GM12878 (cell line): Measurements from ENCODE around the gene PRKAR1A. TPM values are rescaled to one million over a fixed set of nuclear protein-coding genes. Genes with fewer than 3 reads are reported as not detected.

Source experiments
- ATAC-seq: fragments of 200-7000 bp; cut with Tn5 transposase; 3 replicates; pipeline ENCODE4 v1.9.1; 2020; ENCODE audit warnings: mild to moderate bottlenecking, moderate library complexity
- BruUV-seq: library from RNA; stranded (reverse); fragments of 400-500 nt; replicated peaks from 2 replicates; lab custom pipeline; 2021; lab: Mats Ljungman, UMichigan
- CTCF ChIA-PET: fragments of 300-600 bp; sonication (Branson Sonifier 250); formaldehyde crosslinking; extraction: SDS; loops from one replicate; lab custom pipeline; 2021; ENCODE audit warnings: inconsistent platforms; lab: Yijun Ruan, JAX
- POLR2A ChIA-PET: fragments of 350-600 bp; formaldehyde crosslinking; extraction: SDS; loops from one replicate; lab custom pipeline; 2021; ENCODE audit warnings: inconsistent platforms; lab: Charles Lee
- RAD21 ChIA-PET: fragments of 300-600 bp; sonication (Branson Sonifier 250); formaldehyde crosslinking; loops from one replicate; lab custom pipeline; 2023; ENCODE audit warnings: antibody characterized with exemption; ENCODE audit not compliant: unreplicated experiment; lab: Charles Lee
- SMC1A ChIA-PET: fragments of 300-600 bp; sonication (Branson Sonifier 250); formaldehyde crosslinking; loops from one replicate; lab custom pipeline; 2023; ENCODE audit not compliant: unreplicated experiment, uncharacterized antibody; lab: Charles Lee
- DNase-seq: peaks from one replicate; pipeline ENCODE4 v3.0.0-alpha.2; 2011; ENCODE audit warnings: low read depth, low spot score
- FAIRE-seq: peaks from 3 replicates; lab custom pipeline; 2011; peaks lifted over from hg19 to GRCh38; lab: Jason Lieb, UNC
- H2AFZ ChIP-seq: 2 replicates; pipeline ENCODE4 v1.6.0; 2011; ENCODE audit warnings: low read depth, low read length, control low read depth; ENCODE audit not compliant: control insufficient read depth
- H3K27ac ChIP-seq: 2 replicates; pipeline ENCODE4 v1.5.1; 2011; ENCODE audit warnings: control low read depth; ENCODE audit not compliant: control insufficient read depth, insufficient read depth
- H3K27me3 ChIP-seq, 2 experiments: replicated peaks in 1 of 2; 2 replicates each; pipeline versions ENCODE4 v1.6.0 to v1.6.1; 2011; ENCODE audit warnings: low read length in 1 of 2; ENCODE audit not compliant: control insufficient read depth in 2 of 2, insufficient read depth in 2 of 2
- H3K36me3 ChIP-seq, 2 experiments: 2 replicates each; pipeline ENCODE4 v1.5.1; 2011; ENCODE audit warnings: low read length in 1 of 2; ENCODE audit not compliant: control insufficient read depth in 2 of 2, insufficient read depth in 2 of 2
- H3K4me1 ChIP-seq: 2 replicates; pipeline ENCODE4 v1.6.1; 2011; ENCODE audit warnings: mild to moderate bottlenecking, low read length, moderate library complexity, mixed read lengths; ENCODE audit not compliant: control insufficient read depth, insufficient read depth
- H3K4me2 ChIP-seq: 2 replicates; pipeline ENCODE4 v1.6.0; 2011; ENCODE audit warnings: control low read depth; ENCODE audit not compliant: control insufficient read depth, insufficient read depth
- H3K4me3 ChIP-seq: fragments of 200-600 bp; sonication (generic); 2 replicates; pipeline ENCODE4 v1.5.1; 2016
- H3K79me2 ChIP-seq: 2 replicates; pipeline ENCODE4 v1.6.0; 2011; ENCODE audit warnings: low read length; ENCODE audit not compliant: control insufficient read depth, insufficient read depth
- H3K9ac ChIP-seq: 2 replicates; pipeline ENCODE4 v1.8.0; 2011; ENCODE audit warnings: low read length, control low read depth, mixed read lengths; ENCODE audit not compliant: control insufficient read depth, insufficient read depth
- H3K9me3 ChIP-seq: replicated peaks from 3 replicates; pipeline ENCODE4 v1.5.1; 2011; ENCODE audit warnings: mild to moderate bottlenecking, low read length; ENCODE audit not compliant: control insufficient read depth, insufficient read depth
- H4K20me1 ChIP-seq: 2 replicates; pipeline ENCODE4 v1.6.0; 2011; ENCODE audit not compliant: control insufficient read depth, insufficient read depth
- BACH1 ChIP-seq: fragments of 450-650 bp; IDR thresholded peaks from 2 replicates; pipeline ENCODE4 v1.6.1; 2017; ENCODE audit warnings: mild to moderate bottlenecking, borderline replicate concordance
- BCL11A ChIP-seq: IDR thresholded peaks from 2 replicates; pipeline ENCODE4 v1.6.1; 2011; ENCODE audit warnings: low read depth, low read length
- DPF2 ChIP-seq: fragments of 450-650 bp; IDR thresholded peaks from 2 replicates; pipeline ENCODE4 v1.6.1; 2017; ENCODE audit warnings: mild to moderate bottlenecking
- GATAD2B ChIP-seq: fragments of 450-650 bp; conservative IDR thresholded peaks from 2 replicates; pipeline ENCODE4 v1.6.1; 2017; ENCODE audit warnings: low read depth, mild to moderate bottlenecking, moderate library complexity
- HCFC1 ChIP-seq: fragments of 150-350 bp; IDR thresholded peaks from 2 replicates; pipeline ENCODE4 v1.6.1; 2014; ENCODE audit warnings: low read length
- IKZF2 ChIP-seq, 2 experiments: fragments of 450-650 bp; IDR thresholded peaks; 2 replicates each; pipeline ENCODE4 v1.6.1; 2017; ENCODE audit warnings: mild to moderate bottlenecking in 2 of 2, moderate library complexity in 2 of 2
- JUNB ChIP-seq: IDR thresholded peaks from 2 replicates; pipeline ENCODE4 v1.6.1; 2016; ENCODE audit warnings: antibody characterized with exemption, mild to moderate bottlenecking
- NFXL1 ChIP-seq: fragments of 450-650 bp; IDR thresholded peaks from 2 replicates; pipeline ENCODE4 v1.6.1; 2017; ENCODE audit warnings: antibody characterized with exemption, mild to moderate bottlenecking, borderline replicate concordance
- NR2C1 ChIP-seq: fragments of 450-650 bp; IDR thresholded peaks from 2 replicates; pipeline ENCODE4 v1.6.1; 2017; ENCODE audit warnings: antibody characterized with exemption, mild to moderate bottlenecking, moderate library complexity
- NR2C2 ChIP-seq: IDR thresholded peaks from 2 replicates; pipeline ENCODE4 v1.6.1; 2011; ENCODE audit warnings: borderline replicate concordance, low read depth; ENCODE audit not compliant: control insufficient read depth, insufficient read length
- POLR2AphosphoS2 ChIP-seq: IDR thresholded peaks from 2 replicates; pipeline ENCODE4 v1.6.1; 2011; ENCODE audit warnings: low read depth, mild to moderate bottlenecking, low read length, improper control_type of control experiment, moderate library complexity
- RB1 ChIP-seq: fragments of 450-650 bp; formaldehyde crosslinking; IDR thresholded peaks from 2 replicates; pipeline ENCODE4 v1.6.1; 2017; ENCODE audit warnings: mild to moderate bottlenecking, borderline replicate concordance
- RELA ChIP-seq: fragments of 450-650 bp; IDR thresholded peaks from 2 replicates; pipeline ENCODE4 v1.8.0; 2014; ENCODE audit warnings: borderline replicate concordance; ENCODE audit not compliant: partially characterized antibody
- SIX5 ChIP-seq: IDR thresholded peaks from 2 replicates; pipeline ENCODE4 v1.6.1; 2011; ENCODE audit warnings: mild to moderate bottlenecking, low read depth, low read length, moderate library complexity; ENCODE audit not compliant: severe bottlenecking
- SMAD1 ChIP-seq: fragments of 450-650 bp; IDR thresholded peaks from 2 replicates; pipeline ENCODE4 v1.6.1; 2018; ENCODE audit warnings: mild to moderate bottlenecking, low read depth; ENCODE audit not compliant: partially characterized antibody
- SREBF2 ChIP-seq: IDR thresholded peaks from 2 replicates; pipeline ENCODE4 v1.6.1; 2012; ENCODE audit warnings: mild to moderate bottlenecking, low read length
- SUZ12 ChIP-seq: fragments of 200-600 bp; sonication (generic); IDR thresholded peaks from one replicate; pipeline ENCODE4 v1.6.1; 2018; ENCODE audit warnings: antibody characterized with exemption, mild to moderate bottlenecking; ENCODE audit not compliant: unreplicated experiment
- TAF1 ChIP-seq: IDR thresholded peaks from 2 replicates; pipeline ENCODE4 v1.6.1; 2011; ENCODE audit warnings: mild to moderate bottlenecking, low read depth, low read length, borderline replicate concordance
- TBL1XR1 ChIP-seq: IDR thresholded peaks from 2 replicates; pipeline ENCODE4 v1.6.1; 2012; ENCODE audit warnings: low read depth, low read length, improper control_type of control experiment
- WGBS: methylation state at CpG from one replicate; pipeline ENCODE4 v1.1.6; 2016; ENCODE audit warnings: low lambda C conversion rate; ENCODE audit not compliant: insufficient replicate concordance, insufficient coverage; ENCODE audit errors: missing lambda C conversion rate; 5-methylcytosine and 5-hydroxymethylcytosine counted together
- in situ Hi-C: fragments of 300-500 bp; cut with MboI; formaldehyde crosslinking; loops from 9 replicates; pipeline ENCODE4 v1.14.3; 2018; ENCODE audit warnings: mixed read lengths
- intact Hi-C: fragments of 100-400 bp; cut with micrococcal nuclease; formaldehyde crosslinking; loops from one replicate; pipeline ENCODE4 v1.14.2; 2022; ENCODE audit not compliant: unreplicated experiment
- polyA plus RNA-seq, 11 experiments: library from polyadenylated mRNA; depleted of rRNA in 4 of 11; unstranded in 6 of 11; stranded (reverse) in 5 of 11; fragments of >200 nt; fragmentation: Nextera tagmentation in 4 of 11; fragmentation: Illumina TruSeq in 1 of 11; extraction: Ambion mirVana in 4 of 11; extraction: Trizol in 1 of 11; gene quantifications; 1 replicate in 1 of 11; 2 replicates in 10 of 11; pipeline versions ENCODE4 v1.2.1 to v1.2.3, GENCODE V29; 2011 to 2016; ENCODE audit warnings: inconsistent platforms in 2 of 11, missing spikeins in 2 of 11, low read depth in 1 of 11
- total RNA-seq, 4 experiments: library from RNA; depleted of rRNA in 3 of 4; stranded (reverse); fragments of >200 nt in 3 of 4; fragmentation: Illumina TruSeq in 1 of 4; extraction: Trizol in 1 of 4; gene quantifications; 2 replicates each; pipeline versions ENCODE4 v1.2.1 to v1.2.3, GENCODE V29; 2013 to 2021
- TF ChIP-seq, protein P1 (sequence below): fragments of 150-350 bp; IDR thresholded peaks from 2 replicates; pipeline ENCODE4 v1.6.1; 2016; ENCODE audit warnings: low read depth, low read length

PRKAR1A gene
- total and polyA plus RNA-seq, 10 of the 15 experiments (the other 5 are each of a cell fraction or from before 2014, with no cell fraction given) = 29.1 to 200 (median 125) TPM

- no peak for TF ChIP-seq SUZ12
- no peak for TF ChIP-seq SREBF2
- no peak for TF ChIP-seq JUNB
- TF ChIP-seq TBL1XR1 = no peak
- no peak for TF ChIP-seq SIX5
- TF ChIP-seq GATAD2B = no peak
- no peak for TF ChIP-seq NR2C1
- TF ChIP-seq, all 136 proteins: peak for 0
Measured at GRCh38 chr17:68484458-68484857, 27.8 kb upstream of the PRKAR1A start (continued).

DNA sequence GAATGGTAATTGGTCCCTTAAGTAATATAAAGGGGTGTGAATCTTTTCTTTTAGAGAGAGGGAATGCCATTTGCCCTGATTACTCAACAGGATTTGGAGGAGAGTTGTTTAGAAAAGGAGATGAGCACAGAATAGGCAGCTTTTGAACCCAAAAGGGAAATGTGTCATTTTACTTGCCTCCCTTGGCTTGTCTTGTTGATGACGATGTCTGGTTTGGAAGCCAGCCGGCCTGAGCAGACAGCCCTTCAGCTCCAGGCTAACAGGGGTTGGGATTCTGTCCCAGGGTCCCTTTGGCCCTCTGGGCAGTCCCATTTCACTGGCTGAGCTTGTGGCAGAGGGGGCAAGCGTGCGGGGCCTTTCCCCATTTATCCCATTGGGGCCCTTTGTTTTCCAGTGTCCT, 22.3 kb upstream of the PRKAR1A start:
- no peak overlapping the region for H3K27ac ChIP-seq
- in situ Hi-C loops = no loop called here
- no peaks in the 10 kb centered on the region for H4K20me1 ChIP-seq
- H3K4me1 ChIP-seq = peaks cover 26% of the 10 kb centered on the region
- H3K4me2 ChIP-seq = no peak overlapping the region
- no TSS peak for BruUV-seq
- ChIA-PET SMC1A (no interaction called here), RAD21 (interaction anchor here (1.9 kb wide), 1 partner anchor 8 kb away, joined by 5 read pairs; no protein-coding TSS in a partner anchor), POLR2A (no interaction called here), CTCF (interaction anchor here (1.4 to 2.7 kb wide), 2 partner anchors 8 to 44 kb away, joined by 3 to 8 read pairs; no protein-coding TSS in a partner anchor)
- TF ChIP-seq TAF1 = no peak
- TF ChIP-seq BCL11A = no peak
- no peak for TF ChIP-seq RB1
- TF ChIP-seq IKZF2 (IDR thresholded peaks at IDR 0.05) = no peak
- TF ChIP-seq NR2C2 = no peak
- no peak for TF ChIP-seq DPF2
- no peak for TF ChIP-seq BACH1
- TF ChIP-seq NFXL1 = no peak
- TF ChIP-seq, protein P1, sequence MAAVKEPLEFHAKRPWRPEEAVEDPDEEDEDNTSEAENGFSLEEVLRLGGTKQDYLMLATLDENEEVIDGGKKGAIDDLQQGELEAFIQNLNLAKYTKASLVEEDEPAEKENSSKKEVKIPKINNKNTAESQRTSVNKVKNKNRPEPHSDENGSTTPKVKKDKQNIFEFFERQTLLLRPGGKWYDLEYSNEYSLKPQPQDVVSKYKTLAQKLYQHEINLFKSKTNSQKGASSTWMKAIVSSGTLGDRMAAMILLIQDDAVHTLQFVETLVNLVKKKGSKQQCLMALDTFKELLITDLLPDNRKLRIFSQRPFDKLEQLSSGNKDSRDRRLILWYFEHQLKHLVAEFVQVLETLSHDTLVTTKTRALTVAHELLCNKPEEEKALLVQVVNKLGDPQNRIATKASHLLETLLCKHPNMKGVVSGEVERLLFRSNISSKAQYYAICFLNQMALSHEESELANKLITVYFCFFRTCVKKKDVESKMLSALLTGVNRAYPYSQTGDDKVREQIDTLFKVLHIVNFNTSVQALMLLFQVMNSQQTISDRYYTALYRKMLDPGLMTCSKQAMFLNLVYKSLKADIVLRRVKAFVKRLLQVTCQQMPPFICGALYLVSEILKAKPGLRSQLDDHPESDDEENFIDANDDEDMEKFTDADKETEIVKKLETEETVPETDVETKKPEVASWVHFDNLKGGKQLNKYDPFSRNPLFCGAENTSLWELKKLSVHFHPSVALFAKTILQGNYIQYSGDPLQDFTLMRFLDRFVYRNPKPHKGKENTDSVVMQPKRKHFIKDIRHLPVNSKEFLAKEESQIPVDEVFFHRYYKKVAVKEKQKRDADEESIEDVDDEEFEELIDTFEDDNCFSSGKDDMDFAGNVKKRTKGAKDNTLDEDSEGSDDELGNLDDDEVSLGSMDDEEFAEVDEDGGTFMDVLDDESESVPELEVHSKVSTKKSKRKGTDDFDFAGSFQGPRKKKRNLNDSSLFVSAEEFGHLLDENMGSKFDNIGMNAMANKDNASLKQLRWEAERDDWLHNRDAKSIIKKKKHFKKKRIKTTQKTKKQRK = no peak
- no peak for TF ChIP-seq SREBF2
- no peak for TF ChIP-seq POLR2AphosphoS2
- no peak for TF ChIP-seq HCFC1
- no peak for TF ChIP-seq RELA
- TF ChIP-seq SMAD1 = no peak
- WGBS = 82% methylated on average over 4 of the region's 4 CpGs
- DNase-seq (no peak), FAIRE-seq (no peak), ATAC-seq (no peak)
- no peaks in the 10 kb centered on the region; the same call in 2 of the 3 replicates for H3K9me3 ChIP-seq
- H3K36me3 ChIP-seq = no peaks in the 10 kb centered on the region
- no peak overlapping the region for H3K4me3 ChIP-seq
- no peak overlapping the region for H3K9ac ChIP-seq
- H2AFZ ChIP-seq = no peak overlapping the region
- no peaks in the 10 kb centered on the region for H3K27me3 ChIP-seq
- no peaks in the 10 kb centered on the region for H3K79me2 ChIP-seq
- intact Hi-C loops = no loop called here
